Measurements from ENCODE around the gene KLHL14.

GRCh38 chr18:32779010-32779409 is 6.2 kb upstream of the KLHL14 start:
- TF ChIP-seq SP1 (IDR thresholded peaks at IDR 0.05) (no peak), HDGF (IDR thresholded peaks at IDR 0.05; ENCODE audit: borderline replicate concordance) (no peak)

Data from HEK293T (cell line).